T-helper 2 cell treated with Interferon-gamma antibody and Interleukin-4, amounts not matched to agents 5 μg/mL and 100 μg/mL, for 36 hours (primary cell): Measurements from ENCODE around the gene RPS16.
"Not testable (repeated sequence)": the region's sequence is repeated elsewhere in the genome, so short reads cannot be mapped to it uniquely, and the experiment has no call there.

Experiments
- DNase-seq: peaks from one replicate; pipeline ENCODE4 v3.0.0; 2021; ENCODE audit warnings: low spot score
- H3K27ac Mint-ChIP-seq: one replicate; pipeline ENCODE4 v1.8.0; 2021; ENCODE audit warnings: mild to moderate bottlenecking, mixed read lengths
- H3K27me3 Mint-ChIP-seq: one replicate; pipeline ENCODE4 v1.8.0; 2021; ENCODE audit warnings: low read depth, mixed read lengths
- H3K36me3 Mint-ChIP-seq: one replicate; pipeline ENCODE4 v1.8.0; 2021; ENCODE audit warnings: low read depth, mixed read lengths
- H3K4me1 Mint-ChIP-seq: one replicate; pipeline ENCODE4 v1.8.0; 2021; ENCODE audit warnings: low read depth, mixed read lengths
- H3K4me3 Mint-ChIP-seq: one replicate; pipeline ENCODE4 v1.8.0; 2022; ENCODE audit warnings: mild to moderate bottlenecking, moderate library complexity, mixed read lengths
- H3K9me3 Mint-ChIP-seq: one replicate; pipeline ENCODE4 v1.8.0; 2021; ENCODE audit warnings: mixed read lengths

RPS16 gene

DNA sequence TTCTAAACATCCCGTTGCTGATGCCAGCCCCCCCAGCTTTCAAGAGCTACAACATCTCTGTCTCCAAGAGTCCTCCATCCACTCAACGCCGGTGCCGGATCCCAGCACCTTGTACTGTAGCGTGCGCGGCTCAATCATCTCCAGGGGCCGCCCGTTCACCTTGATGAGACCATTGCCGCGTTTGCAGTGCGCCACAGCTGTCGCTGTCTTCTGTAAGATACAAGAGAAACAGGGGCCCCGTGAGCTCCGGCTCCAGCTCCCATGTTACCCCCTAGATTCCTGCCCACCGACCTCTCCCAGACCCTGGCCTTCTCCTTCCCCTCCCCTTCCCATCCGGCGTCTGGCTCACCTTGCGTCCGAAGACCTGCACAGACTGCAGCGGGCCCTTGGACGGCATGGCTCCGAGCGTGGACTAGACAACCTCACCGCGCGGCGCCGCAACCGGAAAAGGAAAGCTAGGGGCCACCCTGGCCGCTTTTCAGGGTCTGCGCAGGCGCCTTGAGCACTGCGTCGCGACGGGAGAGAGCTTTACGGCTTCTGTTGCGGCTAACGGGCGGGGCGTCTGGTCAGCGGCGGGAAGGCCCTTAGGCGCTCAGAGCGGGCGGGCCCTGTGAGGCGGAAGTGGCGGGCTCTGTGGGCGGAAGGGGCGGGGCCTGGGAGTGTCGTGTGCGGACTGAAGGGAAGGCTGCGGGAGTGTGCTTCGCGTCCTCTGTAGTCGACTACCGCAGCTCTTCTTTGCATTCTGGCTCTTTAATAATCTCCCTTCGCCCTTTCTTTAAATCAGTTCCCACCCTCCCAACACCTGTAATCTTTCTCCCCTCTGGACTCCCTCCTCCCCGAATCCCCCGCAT, at the start of gene RPS16:
Gene RPS16 (minus strand): TSS at position 451 of the 851 bp plus-strand sequence. CDS start 54 bp downstream, at position 397.
- Mint-ChIP-seq H3K27me3 (no peaks in the 10 kb centered on the region), H3K9me3 (no peaks in the 10 kb centered on the region), H3K27ac (peak within 1 kb of the TSS; percentile 98), H3K4me1 (peaks cover 42% of the 10 kb centered on the region), H3K36me3 (peaks cover 37% of the 10 kb centered on the region), H3K4me3 (peak within 1 kb of the TSS; percentile 96)
- DNase-seq, result peak; percentile 99

DNA sequence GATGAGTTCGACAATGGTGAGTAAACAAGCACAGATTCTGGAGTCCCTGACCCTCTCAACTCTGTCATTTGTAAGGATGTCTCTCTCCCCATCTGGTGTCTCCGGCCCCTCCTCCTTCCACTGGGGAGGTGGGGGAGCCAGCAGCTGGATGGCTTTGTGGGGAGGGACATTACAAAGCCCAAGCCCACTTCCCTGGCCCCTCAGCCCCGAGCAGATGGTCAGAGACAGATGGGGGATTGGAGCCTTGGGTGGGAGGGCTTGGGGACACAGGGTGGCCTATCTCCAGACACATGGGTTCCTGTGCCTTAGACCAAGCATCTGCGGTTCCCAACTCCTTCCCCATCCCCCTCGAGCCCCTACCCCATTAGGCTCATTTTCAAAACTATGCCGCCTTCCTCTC, 47.4 kb upstream of the RPS16 start:
- peaks cover 16% of the 10 kb centered on the region for H3K36me3 Mint-ChIP-seq
- H3K4me3 Mint-ChIP-seq, result peak overlapping the region; percentile 49
- H3K27me3 Mint-ChIP-seq, result no peaks in the 10 kb centered on the region
- DNase-seq, result no peak
- peaks cover 26% of the 10 kb centered on the region for H3K4me1 Mint-ChIP-seq
- H3K27ac Mint-ChIP-seq, result no peak overlapping the region
- H3K9me3 Mint-ChIP-seq, result no peaks in the 10 kb centered on the region

- Mint-ChIP-seq H3K27me3 (no peaks in the 10 kb centered on the region), H3K36me3 (peaks cover 12% of the 10 kb centered on the region), H3K4me3 (peak overlapping the region; percentile 96), H3K9me3 (no peaks in the 10 kb centered on the region), H3K4me1 (peaks cover 26% of the 10 kb centered on the region), H3K27ac (peak overlapping the region; percentile 89)
- DNase-seq, result no peak
Measured at GRCh38 chr19:39481676-39482075, 45.9 kb upstream of the RPS16 start.

- no peaks in the 10 kb centered on the region for H3K9me3 Mint-ChIP-seq
- DNase-seq, result no peak
- peak overlapping the region; percentile 96 for H3K4me3 Mint-ChIP-seq
- peaks cover 26% of the 10 kb centered on the region for H3K4me1 Mint-ChIP-seq
- peak overlapping the region; percentile 89 for H3K27ac Mint-ChIP-seq
- H3K27me3 Mint-ChIP-seq, result no peaks in the 10 kb centered on the region
- H3K36me3 Mint-ChIP-seq, result peaks cover 15% of the 10 kb centered on the region
Measured at GRCh38 chr19:39481229-39481545, 45.4 kb upstream of the RPS16 start.

- no peaks in the 10 kb centered on the region for H3K27me3 Mint-ChIP-seq
- H3K27ac Mint-ChIP-seq, result peak within 1 kb of the TSS; percentile 89
- H3K4me3 Mint-ChIP-seq, result peak within 1 kb of the TSS; percentile 96
- peak; percentile 97 for DNase-seq
- H3K9me3 Mint-ChIP-seq, result no peaks in the 10 kb centered on the region
- H3K36me3 Mint-ChIP-seq, result peaks cover 16% of the 10 kb centered on the region
- peaks cover 26% of the 10 kb centered on the region for H3K4me1 Mint-ChIP-seq
Measured at GRCh38 chr19:39480337-39481228, 44.8 kb upstream of the RPS16 start, which contains the start of gene TIMM50. TSS of gene TIMM50 (plus strand) at chr19:39480838. CDS start at chr19:39480854, 16 bp downstream.

DNA sequence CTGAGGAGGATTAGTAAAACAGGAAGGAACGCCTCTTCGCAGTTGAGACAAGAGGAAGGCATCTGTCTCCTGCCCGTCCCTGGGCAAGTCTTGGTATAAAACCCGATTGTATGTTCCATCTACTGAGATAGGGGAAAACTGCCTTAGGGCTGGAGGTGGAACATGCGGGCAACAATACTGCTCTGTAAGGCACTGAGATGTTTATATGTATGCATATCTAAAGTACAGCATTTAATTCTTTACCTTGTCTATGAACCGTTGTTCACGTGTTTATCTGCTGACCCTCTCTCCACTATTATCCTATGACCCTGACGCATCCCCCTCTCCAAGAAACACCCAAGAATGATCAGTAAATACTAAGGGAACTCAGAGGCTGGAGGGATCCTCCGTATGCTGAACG, 44.2 kb upstream of the RPS16 start:
- H3K27ac Mint-ChIP-seq, result peak overlapping the region; percentile 89
- H3K9me3 Mint-ChIP-seq, result no peaks in the 10 kb centered on the region
- no peaks in the 10 kb centered on the region for H3K27me3 Mint-ChIP-seq
- H3K36me3 Mint-ChIP-seq, result peaks cover 21% of the 10 kb centered on the region
- peaks cover 26% of the 10 kb centered on the region for H3K4me1 Mint-ChIP-seq
- DNase-seq, result no peak
- peak overlapping the region; percentile 96 for H3K4me3 Mint-ChIP-seq

DNA sequence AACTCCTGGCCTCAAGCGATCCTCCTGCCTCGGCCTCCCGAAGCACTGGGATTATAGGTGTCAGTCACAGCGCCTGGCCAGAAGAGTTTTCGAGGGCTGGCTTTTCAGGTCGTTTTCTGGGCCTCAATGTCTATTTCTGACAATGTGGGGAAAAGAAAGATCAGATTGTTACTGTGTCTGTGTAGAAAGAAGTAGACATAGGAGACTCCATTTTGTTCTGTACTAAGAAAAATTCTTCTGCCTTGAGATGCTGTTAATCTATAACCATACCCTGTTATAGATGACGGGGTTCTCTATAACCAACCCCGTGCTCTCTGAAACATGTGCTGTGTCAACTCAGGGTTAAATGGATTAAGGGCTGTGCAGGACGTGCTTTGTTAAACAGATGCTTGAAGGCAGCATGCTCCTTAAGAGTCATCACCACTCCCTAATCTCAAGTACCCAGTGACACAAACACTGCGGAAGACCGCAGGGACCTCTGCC, 43.6 kb upstream of the RPS16 start:
- Mint-ChIP-seq H3K4me1 (peaks cover 26% of the 10 kb centered on the region), H3K36me3 (peaks cover 27% of the 10 kb centered on the region), H3K4me3 (peak overlapping the region; percentile 96), H3K27ac (peak overlapping the region; percentile 89)
- not testable (repeated sequence) for H3K27me3 Mint-ChIP-seq, DNase-seq, H3K9me3 Mint-ChIP-seq

- H3K36me3 Mint-ChIP-seq, result peaks cover 46% of the 10 kb centered on the region
- H3K27ac Mint-ChIP-seq, result no peak overlapping the region
- H3K27me3 Mint-ChIP-seq, result no peaks in the 10 kb centered on the region
- H3K4me1 Mint-ChIP-seq, result peaks cover 13% of the 10 kb centered on the region
- no peak for DNase-seq
- H3K9me3 Mint-ChIP-seq, result no peaks in the 10 kb centered on the region
- H3K4me3 Mint-ChIP-seq, result no peak overlapping the region
Measured at GRCh38 chr19:39475748-39476147, 40.0 kb upstream of the RPS16 start.

GRCh38 chr19:39474139-39474620, 38.4 kb upstream of the RPS16 start:
- Mint-ChIP-seq H3K27me3 (no peaks in the 10 kb centered on the region), H3K4me1 (no peaks in the 10 kb centered on the region), H3K36me3 (peaks cover 59% of the 10 kb centered on the region), H3K4me3 (no peak overlapping the region), H3K27ac (no peak overlapping the region), H3K9me3 (no peaks in the 10 kb centered on the region)
- DNase-seq, result peak; percentile 37

- no peak overlapping the region for H3K4me3 Mint-ChIP-seq
- H3K36me3 Mint-ChIP-seq, result peaks cover 66% of the 10 kb centered on the region
Measured at GRCh38 chr19:39473443-39473960, 37.8 kb upstream of the RPS16 start.

DNA sequence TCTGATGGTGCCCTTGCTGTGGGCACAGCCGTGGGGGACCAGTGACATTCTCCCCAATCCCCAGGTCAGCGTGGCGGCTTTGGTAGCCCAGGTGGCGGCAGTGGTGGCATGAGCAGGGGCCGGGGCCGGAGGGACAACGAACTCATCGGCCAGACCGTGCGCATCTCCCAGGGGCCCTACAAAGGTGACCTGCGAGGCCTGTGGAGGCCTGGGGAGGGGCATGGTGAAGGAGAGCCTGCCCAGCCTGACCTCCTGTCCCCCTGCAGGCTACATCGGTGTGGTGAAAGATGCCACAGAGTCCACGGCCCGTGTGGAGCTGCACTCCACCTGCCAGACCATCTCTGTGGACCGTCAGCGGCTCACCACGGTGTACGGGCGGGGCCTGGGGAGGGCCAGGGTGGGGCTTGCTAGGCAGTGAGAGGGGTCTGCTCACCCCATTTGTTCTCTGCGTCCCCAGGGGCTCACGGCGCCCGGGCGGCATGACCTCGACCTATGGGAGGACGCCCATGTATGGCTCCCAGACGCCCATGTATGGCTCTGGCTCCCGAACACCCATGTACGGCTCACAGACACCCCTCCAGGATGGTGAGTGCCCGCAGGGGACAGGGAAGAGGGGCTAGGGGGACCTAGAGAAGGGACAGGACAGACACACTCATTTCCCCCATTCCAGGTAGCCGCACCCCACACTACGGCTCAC, 37.1 kb upstream of the RPS16 start:
- Mint-ChIP-seq H3K4me1 (no peaks in the 10 kb centered on the region), H3K27me3 (no peaks in the 10 kb centered on the region), H3K4me3 (no peak overlapping the region), H3K27ac (no peak overlapping the region), H3K9me3 (no peaks in the 10 kb centered on the region), H3K36me3 (peaks cover 70% of the 10 kb centered on the region)
- no peak for DNase-seq

More at GRCh38 chr19:39473443-39473960, 37.8 kb upstream of the RPS16 start:
- no peaks in the 10 kb centered on the region for H3K9me3 Mint-ChIP-seq
- no peak for DNase-seq
- no peaks in the 10 kb centered on the region for H3K4me1 Mint-ChIP-seq
- no peak overlapping the region for H3K27ac Mint-ChIP-seq
- no peaks in the 10 kb centered on the region for H3K27me3 Mint-ChIP-seq

DNA sequence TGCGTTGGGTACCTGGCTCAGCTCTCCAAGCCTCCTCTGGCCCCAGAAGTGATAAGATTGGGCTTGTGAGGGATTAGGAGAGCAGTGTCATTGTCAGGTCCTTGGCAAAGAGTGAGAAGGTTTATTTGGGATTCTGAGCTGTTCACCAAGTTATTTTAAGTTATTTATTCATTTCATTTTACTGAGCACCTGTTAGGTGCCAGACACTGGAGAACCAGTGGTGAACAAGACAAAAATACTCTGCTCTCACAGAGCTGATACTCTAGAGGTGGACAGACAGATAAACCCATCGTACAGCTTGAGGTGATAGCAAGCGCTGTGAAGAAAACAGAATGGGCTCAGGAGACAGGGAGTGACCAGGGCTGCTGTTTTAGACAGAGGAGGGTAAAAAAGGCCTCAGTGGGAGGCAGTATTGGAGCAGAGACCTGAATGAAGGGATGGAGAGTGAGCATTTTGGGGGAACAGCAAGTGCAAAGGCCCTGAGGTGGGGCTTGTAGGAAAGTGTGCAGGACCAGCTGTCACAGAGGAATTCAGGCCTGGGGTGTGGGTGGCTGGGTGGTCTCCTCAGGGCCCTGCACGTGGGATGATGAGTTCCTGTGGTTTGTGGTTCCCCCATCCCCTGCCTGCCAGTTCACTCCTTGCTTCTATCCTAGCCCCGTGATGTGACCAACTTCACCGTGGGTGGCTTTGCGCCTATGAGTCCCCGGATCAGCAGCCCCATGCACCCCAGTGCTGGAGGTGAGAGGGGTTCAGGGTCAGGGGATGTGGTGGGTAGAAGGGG, 36.2 kb upstream of the RPS16 start:
- Mint-ChIP-seq H3K9me3 (no peaks in the 10 kb centered on the region), H3K4me3 (no peak overlapping the region), H3K27me3 (no peaks in the 10 kb centered on the region), H3K27ac (no peak overlapping the region), H3K36me3 (peaks cover 74% of the 10 kb centered on the region), H3K4me1 (no peaks in the 10 kb centered on the region)
- DNase-seq, result no peak
